ENCODE data around the gene ANKRD1.

GRCh38 chr10:90888387-90888786 is 32.5 kb downstream of the ANKRD1 start:
- no peak for TF ChIP-seq CTCF (conservative IDR thresholded peaks at IDR 0.05 in 1 of 2, IDR thresholded peaks at IDR 0.05 in 1 of 2; ENCODE audit: low read depth in 1 of 2, low read length in 2 of 2)
- no peak for TF ChIP-seq EZH2 (IDR thresholded peaks at IDR 0.05; ENCODE audit: low read length, missing control alignments)

Data from fibroblast of lung (primary cell).